Measurements from ENCODE around the gene MKLN1. TPM values are rescaled to one million over a fixed set of nuclear protein-coding genes. Genes with fewer than 3 reads are reported as not detected.

The MKLN1 gene
- total and polyA plus RNA-seq, 2 of the 4 experiments (the other 2 are of a cell fraction), result 17.5 to 52.0 TPM

DNA sequence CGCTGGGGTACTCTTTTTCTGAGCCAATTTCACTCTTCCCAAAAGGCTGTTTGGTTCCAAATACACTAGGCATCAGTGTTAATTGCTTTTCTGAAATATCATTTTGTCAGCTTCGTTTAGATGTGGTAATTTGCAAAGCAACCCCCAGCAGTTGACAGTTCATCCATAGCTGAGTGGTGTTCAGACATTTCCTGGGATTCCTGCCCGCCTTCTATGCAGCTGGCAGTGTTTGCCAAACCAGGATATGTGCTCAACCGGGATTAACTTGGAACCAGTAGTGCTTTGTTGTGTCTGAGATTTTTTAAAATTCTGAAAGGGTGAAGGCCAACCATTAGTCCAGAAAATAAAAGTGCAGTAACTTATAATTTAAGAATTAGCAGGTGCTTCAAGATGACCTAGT is 25.2 kb upstream of the MKLN1 start:
- in situ Hi-C loops (cut with MboI; ENCODE audit: low sequenced_read_pairs) (no loop called here), dilution Hi-C loops (cut with HindIII; ENCODE audit: low sequenced_read_pairs, unreplicated experiment) (no loop called here), intact Hi-C loops (cut with micrococcal nuclease) (no loop called here)
- Histone ChIP-seq H2AK5ac (ENCODE audit: low read depth, low read length) (no peak overlapping the region), H3K9me3 (ENCODE audit: control insufficient read depth, insufficient read depth, low read length) (peaks cover 6% of the 10 kb centered on the region), H3K18ac (ENCODE audit: low read depth, low read length) (no peak overlapping the region), H4K5ac (ENCODE audit: low read depth, low read length) (no peak overlapping the region), H4K20me1 (ENCODE audit: insufficient read depth, low read length) (no peaks in the 10 kb centered on the region), H3K4me1 (ENCODE audit: control insufficient read depth, insufficient read depth, low read length) (no peaks in the 10 kb centered on the region), H3K4me2 (ENCODE audit: low read depth, low read length) (no peak overlapping the region), H2BK5ac (ENCODE audit: low read depth, low read length, poor library complexity, severe bottlenecking) (no peak overlapping the region), H3K23ac (ENCODE audit: low read depth, low read length) (no peak overlapping the region), H2AK9ac (replicated peaks; ENCODE audit: low read depth, low read length, poor library complexity) (no peak overlapping the region), H3K36me3 (ENCODE audit: control insufficient read depth, insufficient read depth, low read length) (no peaks in the 10 kb centered on the region), H3K56ac (ENCODE audit: extremely low read depth, insufficient read depth, low read length) (no peak overlapping the region), H2AFZ (replicated peaks; ENCODE audit: low read length, poor library complexity) (no peak overlapping the region), H3K27me3 (ENCODE audit: control insufficient read depth, insufficient read depth, low read length) (no peaks in the 10 kb centered on the region), H3K27ac (ENCODE audit: insufficient read depth, low read length) (no peak overlapping the region), H3K79me1 (ENCODE audit: low read depth in 1 of 2, low read length in 2 of 2) (no peaks in the 10 kb centered on the region), H2BK120ac (ENCODE audit: low read depth, low read length) (no peak overlapping the region), H3K4ac (ENCODE audit: low read depth, low read length) (no peak overlapping the region), H2BK20ac (ENCODE audit: low read depth, low read length) (no peak overlapping the region), H4K91ac (ENCODE audit: insufficient read depth, low read depth, low read length) (no peak overlapping the region), H3K9ac (ENCODE audit: low read depth, low read length) (no peak overlapping the region), H3K9me1 (ENCODE audit: insufficient read depth, low read length) (no peaks in the 10 kb centered on the region), H3K14ac (replicated peaks; ENCODE audit: low read depth, low read length) (no peak overlapping the region), H4K8ac (ENCODE audit: low read depth in 2 of 2, low read length in 2 of 2) (no peak overlapping the region), H2BK15ac (ENCODE audit: low read depth, low read length) (no peak overlapping the region), H3K4me3 (ENCODE audit: insufficient read depth, low read depth, low read length) (no peak overlapping the region)
- TF ChIP-seq RFX5 (IDR thresholded peaks at IDR 0.05; ENCODE audit: low read depth, low read length) (no peak), SMC3 (IDR thresholded peaks at IDR 0.05; ENCODE audit: low read depth, low read length) (no peak)
- 100% methylated on average over 1 of the region's 4 CpGs; no CpG with 5 or more reads in 1 of the 2 experiments for WGBS, 2 experiments (ENCODE audit: extremely low coverage in 2 of 2, insufficient read length in 1 of 2)
- ATAC-seq (ENCODE audit: low read depth), result no peak
- ChIA-PET POLR2A (ENCODE audit: unreplicated experiment) (no interaction called here), CTCF (interaction anchor here (0.8 kb wide), 2 partner anchors 108 to 227 kb away, joined by 3 to 6 read pairs; no protein-coding TSS in a partner anchor)
- no TSS peak for BruUV-seq (replicated peaks)
- DNase-seq, result no peak
